GM19455 (cell line): ENCODE measurements around the gene RNF145.
A peak's percentile ranks its signal among the peaks of the same experiment; 100 is the strongest.
"Not testable (repeated sequence)": the region's sequence is repeated elsewhere in the genome, so short reads cannot be mapped to it uniquely, and the experiment has no call there.

ENCODE experiments used
- ATAC-seq: cut with Tn5 transposase; IDR thresholded peaks from one replicate; pipeline ENCODE4 v1.9.1; 2021; ENCODE audit not compliant: unreplicated experiment

Gene RNF145, protein sequence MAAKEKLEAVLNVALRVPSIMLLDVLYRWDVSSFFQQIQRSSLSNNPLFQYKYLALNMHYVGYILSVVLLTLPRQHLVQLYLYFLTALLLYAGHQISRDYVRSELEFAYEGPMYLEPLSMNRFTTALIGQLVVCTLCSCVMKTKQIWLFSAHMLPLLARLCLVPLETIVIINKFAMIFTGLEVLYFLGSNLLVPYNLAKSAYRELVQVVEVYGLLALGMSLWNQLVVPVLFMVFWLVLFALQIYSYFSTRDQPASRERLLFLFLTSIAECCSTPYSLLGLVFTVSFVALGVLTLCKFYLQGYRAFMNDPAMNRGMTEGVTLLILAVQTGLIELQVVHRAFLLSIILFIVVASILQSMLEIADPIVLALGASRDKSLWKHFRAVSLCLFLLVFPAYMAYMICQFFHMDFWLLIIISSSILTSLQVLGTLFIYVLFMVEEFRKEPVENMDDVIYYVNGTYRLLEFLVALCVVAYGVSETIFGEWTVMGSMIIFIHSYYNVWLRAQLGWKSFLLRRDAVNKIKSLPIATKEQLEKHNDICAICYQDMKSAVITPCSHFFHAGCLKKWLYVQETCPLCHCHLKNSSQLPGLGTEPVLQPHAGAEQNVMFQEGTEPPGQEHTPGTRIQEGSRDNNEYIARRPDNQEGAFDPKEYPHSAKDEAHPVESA

DNA sequence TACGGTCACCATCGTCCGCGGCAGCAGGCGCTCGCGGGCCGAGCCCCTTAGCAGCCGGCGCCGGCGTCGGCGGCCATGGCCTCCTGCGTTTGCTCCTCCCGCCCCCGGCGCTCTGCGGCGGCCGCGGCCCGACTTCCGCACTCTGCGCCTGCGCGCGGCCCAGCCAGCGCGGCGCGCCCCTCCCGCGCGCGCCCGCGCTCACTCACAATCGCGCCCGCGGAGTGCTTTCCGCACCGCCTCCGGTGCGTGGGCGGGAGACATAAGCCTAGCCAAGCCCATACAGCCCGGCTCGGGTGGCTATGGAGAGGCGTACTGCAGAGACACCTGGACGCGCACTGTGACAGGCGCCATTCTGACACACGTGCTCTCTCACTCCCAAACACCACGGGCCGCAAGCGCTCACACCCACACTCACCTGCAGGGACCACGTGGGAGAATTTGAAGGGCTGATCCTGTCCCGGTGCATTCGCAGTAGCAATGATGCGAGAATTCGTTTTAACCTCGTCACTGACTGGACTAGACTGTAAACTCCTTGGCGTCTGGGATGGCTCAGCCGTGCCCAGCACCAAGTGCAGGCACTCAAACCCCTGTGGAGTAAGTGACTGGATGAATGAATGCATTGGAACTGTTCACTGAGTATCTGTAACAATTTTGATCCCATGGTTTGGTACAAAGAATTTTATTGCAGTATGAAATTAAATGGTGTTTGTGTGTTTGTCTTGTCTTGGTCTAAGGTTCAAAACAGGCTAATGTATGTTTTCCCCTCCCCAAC lies at the start of gene RNF145:
RNF145 (minus strand) TSS at position 116 of the 772 bp plus-strand sequence. CDS start 5,936 bp downstream, outside the sequence.
- peak; percentile 65 for ATAC-seq

DNA sequence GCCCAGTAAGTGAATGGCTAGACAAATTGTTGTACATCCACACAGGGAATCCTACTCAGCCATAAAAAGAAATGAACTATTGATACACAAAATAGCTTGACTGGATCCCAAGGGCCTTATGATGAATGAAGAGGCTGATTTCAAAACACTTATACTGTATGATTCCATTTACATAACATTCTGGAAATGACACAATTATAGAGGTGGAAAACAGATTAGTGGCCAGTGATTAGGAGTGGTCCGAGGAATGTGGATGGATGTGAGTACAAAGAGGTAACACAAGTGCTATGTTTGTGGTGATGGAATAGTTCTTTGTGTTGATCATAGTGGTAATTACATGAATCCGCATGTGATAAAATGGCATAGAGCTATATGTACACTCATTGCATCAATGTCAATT lies 49.0 kb upstream of the RNF145 start:
- ATAC-seq = no peak

DNA sequence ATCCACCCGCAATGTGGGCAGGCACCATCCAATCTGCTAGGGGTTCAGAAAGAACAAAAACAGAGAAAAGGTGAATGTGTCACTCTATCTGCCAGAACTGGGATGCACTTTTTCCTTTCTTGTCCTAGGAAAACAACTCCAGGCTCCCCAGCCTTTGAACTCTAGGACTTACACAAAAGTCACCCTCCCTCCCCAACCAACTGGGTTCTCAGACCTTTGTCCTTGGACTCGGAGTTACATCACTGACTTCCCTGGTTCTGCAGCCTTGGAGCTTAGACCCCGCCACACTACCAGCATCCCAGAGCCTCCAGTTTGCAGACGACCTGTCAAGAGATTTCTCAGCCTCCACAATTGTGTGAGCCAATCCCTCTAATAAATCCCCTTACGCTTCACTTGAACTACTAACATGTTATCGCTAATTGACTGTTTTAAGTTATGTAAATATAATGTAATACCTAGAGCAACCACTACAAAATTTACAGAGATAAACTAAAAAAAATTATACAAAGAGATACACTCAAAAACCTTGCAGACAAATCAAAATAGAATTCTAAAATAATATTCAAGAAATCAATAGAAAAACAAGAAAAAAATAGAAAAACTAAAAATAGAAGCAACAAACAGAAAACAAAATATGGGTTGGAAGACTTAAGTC lies 48.4 kb upstream of the RNF145 start:
- no peak for ATAC-seq

DNA sequence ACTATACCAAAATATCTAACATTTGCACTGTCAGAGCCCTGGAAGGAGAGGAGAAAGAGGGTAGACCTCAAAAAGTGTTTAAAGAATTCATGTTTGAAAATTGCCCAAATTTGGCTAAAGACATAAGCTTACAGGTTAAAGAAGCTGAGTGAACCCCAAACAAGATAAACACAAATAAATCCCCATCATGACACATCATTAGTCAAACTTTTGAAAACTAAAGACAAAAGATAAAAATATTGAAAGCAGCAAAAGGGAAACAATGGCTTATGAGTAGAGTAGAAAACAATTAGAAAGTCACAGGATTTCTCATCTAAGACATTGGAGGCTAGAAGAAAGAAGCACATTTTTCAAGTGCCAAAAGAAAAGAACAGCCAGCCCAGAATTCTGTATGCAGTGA lies 47.7 kb upstream of the RNF145 start:
- no peak for ATAC-seq

DNA sequence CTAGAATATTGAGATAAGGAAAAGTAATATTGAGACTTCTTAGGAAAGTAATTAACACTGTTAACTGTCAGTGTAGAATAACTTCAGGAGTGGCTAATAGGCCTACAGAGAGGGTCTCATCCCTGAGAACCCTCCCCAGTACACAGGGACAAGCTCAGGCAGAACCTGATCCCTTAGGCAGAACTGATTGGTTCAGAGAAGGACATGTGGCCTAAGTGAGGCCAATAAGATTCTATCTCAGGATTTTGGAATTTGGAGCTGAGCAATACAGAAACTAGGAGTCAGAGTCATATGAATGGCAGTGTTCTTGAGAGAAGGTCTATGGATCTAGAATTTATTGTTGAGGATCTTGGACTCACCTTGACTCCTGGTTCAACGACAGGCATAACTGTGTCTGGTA lies 42.8 kb upstream of the RNF145 start:
- no peak for ATAC-seq

DNA sequence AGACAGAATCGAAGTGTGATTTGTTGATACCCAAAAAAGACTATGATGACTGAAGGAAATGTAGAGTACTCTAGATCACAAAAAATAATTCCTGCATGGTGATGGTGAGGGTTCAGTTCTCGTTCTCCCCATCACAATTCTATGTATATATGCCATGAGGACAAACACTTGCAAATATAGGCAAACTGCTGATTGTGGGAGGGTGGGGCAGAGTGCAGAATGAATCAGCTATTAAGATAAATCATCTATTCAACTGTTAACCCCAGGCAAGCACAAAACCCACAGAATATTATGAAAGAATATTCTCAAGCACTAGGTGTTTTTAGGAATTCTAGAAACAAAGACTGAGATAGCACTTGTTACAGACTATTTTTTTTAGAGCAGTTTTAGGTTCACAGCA lies 39.8 kb upstream of the RNF145 start:
- no peak for ATAC-seq

DNA sequence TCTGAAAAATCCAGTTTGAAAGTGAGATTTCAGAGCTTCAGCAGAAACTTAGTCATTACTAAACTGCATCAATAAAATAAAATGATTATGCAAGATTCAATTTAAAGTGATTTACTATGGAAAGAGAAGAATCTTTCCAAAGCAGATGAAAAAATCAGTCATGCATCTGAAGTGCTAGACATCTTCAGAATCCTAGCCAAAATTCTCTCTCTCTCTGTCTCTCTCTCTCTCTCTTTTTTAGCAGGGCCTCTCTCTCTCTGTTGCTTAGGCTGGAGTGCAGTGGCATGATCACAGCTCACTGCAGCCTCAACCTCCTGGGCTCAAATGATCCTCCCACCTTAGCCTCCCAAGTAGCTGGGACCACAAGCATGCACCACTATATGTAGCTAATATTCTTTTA lies 35.5 kb upstream of the RNF145 start:
- ATAC-seq = no peak

DNA sequence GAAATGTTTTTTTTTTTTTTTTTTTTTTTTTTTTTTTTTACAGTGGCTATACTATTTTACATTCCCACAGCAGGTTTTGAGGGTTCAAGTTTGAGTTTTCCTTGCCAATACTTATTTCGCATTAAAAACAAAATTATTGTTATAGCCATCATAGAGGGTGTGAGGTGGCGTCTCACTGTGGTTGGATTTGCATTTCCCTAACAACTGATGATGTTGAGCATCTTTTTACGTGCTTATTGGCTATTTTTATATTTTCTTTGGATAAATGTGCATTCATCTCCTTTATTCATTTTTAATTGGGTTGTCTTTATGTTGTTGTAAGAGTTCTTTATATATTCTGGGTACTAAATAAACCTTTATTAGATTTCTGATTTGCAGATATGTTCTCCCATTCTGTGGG lies 34.8 kb upstream of the RNF145 start:
- no peak for ATAC-seq

DNA sequence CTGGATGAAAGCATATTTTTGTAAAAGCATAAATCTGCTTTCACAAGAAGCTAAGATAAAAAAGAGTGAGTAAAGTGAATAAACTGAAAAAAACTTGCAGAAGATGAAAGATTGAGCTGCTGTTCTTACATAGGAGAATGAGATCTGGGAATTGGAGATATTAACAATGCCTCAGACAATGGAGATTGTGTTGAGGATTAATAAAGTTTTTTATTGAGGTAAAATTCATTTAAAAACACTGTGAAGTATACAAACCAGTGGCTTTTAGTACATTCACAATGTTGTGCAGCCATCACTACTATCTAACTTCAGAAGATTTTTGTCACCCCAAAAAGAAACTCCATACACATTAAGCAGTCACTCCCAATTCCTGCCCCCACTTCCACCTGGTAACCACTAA lies 34.0 kb upstream of the RNF145 start:
- no peak for ATAC-seq

DNA sequence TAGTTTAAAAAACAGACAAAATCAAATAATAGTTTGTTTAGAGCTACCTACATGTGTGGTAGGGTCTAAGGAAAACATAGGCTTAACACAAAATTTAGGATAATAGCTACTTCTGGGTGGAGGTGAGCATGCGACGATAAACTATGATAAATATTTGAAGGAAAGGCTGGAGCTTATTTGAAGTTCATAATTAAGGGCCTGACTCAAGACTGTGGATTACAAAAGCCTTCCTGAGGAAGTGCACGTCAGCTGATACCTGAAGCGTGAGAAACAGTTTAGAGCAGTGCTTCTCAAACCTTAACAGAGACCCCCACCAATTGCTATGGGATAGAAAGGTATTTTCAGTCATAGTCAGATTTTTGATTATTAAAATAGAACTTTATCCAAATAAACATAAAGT lies 33.3 kb upstream of the RNF145 start:
- no peak for ATAC-seq

DNA sequence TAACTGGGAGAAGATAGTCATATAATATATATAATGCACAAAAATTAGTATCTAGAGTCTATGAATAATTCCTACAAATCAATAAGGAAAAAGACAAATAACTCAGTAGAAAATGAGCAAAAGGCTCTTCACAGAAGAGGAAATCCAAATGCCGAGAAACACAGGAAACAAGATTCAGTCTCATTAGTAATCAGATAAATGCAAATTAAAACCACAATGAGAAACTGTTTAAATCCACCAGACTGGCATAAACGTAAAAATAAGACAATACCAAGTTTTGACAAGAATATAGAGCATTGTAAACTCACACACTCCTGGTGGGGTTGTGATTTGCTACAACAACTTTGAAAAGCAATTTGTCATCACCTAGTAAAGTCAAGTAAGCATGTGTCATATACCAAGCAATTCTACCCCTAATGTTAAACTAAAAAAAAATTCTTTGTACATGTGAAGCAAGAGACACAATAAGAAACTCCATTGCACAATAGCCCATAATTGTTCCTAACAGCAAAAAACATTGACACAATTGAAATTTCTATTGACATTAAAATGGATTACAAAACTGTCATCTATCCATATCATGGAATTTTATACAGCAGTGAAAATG lies 32.7 kb upstream of the RNF145 start:
- ATAC-seq = no peak

DNA sequence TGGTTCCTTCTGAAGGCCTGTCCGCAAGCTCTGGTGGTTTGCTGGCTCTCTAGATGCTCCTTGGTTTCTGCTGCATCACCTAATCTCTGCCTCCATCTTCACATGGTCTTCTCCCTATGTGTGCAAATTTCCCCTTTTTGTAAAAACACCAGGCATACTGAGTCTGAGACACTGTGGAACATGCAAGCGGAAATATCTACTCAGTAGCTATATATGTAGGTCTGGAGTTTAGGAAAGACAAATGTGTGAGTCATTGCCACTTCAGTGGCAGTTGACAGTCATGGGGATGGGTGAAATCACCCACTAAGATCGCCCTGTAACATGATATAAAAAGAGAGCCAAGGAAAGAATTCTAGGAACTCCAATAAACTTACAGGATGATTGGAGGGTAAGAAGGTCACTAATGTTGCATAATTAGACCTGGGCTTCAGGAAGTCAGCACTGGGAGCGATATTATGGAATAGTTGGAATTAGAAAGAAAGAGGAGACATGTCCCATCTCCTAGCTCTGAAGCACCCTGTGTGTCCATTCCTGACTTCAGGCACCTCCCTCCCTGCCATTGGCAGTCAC lies 31.0 kb upstream of the RNF145 start:
- ATAC-seq = no peak

DNA sequence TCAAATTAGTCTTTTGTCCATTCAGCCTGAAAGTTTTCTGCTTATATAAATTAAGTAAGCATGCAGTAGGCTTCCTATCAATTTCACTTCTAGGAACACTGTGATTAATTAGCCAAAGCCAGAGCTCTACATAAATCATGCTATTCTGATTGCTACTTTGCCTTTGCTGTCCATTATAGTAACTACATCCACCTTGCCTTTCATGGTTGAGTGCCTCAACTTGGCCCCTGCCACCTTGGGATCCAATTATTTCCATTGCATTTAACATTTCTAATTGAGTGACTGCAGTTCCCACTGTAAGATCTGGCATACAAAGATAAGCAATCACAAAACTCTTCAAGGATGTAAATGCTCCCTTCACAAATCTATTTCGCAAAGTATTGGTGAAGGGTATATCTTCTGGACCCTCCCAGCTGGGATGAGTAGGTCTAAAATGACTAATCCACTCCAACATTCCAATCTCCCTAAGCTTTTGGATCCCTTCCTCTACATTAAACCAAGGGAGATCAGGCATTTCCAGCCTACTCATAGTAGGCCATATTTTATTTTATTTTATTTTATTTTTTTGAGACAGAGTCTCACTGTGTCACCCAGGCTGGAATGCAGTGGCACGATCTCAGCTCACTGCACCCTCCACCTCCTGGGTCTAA lies 26.6 kb upstream of the RNF145 start:
- not testable (repeated sequence) for ATAC-seq

DNA sequence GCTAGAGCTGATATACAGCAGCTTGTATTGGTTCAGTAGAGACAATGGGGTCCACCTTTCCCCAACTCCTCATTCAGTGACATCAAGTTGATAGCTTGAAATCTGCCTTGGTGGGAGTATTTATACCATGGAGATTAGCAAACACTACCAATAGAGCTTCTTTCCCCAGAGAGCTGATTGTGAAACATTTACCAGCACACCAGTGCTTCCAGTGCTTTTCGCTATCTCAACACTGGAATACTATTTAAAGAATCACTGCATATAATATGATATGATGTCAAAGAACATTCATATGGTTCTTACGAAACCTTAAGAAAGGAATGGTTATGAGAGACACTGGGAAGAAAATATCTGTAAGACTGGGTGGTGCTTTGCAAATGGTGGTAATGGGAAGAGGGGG lies 21.8 kb upstream of the RNF145 start:
- ATAC-seq = no peak

DNA sequence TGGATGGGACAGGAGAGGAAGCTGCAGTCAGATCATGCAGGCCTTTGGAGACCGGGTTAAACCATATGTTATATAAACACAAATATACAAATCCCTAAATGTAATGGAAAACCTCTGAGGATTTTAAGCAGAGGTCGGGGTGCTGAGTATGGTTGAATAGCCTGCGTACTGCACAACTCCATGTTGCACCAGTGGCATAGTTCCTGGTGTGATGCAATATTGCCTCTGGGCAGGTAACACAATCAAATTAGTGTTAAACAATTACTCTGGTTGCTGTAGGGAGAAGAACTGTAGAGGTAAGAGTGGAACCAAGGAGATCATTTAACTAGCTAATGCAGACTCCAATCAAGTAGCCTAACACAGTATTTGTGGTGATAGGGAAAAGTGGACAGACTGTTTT lies 21.3 kb upstream of the RNF145 start:
- ATAC-seq = no peak

DNA sequence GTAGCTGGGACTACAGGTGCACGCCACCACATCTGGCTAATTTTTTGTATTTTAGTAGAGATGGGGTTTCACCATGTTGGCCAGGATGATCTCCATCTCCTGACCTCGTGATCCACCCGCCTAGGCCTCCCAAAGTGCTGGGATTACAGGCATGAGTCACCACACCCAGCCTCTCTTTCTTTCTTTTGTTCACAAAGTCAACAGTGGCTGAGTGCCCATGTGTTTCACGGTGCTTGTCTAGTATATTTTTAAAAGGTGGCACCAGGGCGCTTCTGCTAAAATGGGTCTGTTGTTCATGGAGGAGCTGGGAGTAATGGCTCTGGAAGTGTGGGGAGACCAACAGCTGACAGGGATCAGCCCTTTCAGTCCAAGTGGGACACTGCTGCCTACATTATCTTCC lies 18.7 kb upstream of the RNF145 start:
- not testable (repeated sequence) for ATAC-seq

DNA sequence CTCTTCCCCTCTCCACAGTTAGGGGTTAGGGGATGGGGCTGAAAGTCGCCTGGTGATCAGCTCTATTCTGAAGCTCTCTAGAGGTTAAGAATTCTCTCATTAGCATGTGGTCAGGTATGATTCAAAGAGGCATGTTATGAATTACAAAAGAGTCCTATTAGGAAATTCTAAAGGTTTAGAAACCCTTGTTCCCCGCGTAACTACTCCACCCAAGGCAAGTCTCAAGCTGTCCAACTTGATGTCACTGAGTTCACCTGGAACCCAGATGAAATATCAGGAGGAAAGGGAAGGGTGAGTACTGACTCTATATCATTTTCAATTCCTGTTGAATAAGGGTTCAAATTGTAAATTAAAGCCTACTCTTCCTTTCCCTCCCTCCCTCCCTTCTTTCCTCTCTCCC lies 18.1 kb upstream of the RNF145 start:
- no peak for ATAC-seq

DNA sequence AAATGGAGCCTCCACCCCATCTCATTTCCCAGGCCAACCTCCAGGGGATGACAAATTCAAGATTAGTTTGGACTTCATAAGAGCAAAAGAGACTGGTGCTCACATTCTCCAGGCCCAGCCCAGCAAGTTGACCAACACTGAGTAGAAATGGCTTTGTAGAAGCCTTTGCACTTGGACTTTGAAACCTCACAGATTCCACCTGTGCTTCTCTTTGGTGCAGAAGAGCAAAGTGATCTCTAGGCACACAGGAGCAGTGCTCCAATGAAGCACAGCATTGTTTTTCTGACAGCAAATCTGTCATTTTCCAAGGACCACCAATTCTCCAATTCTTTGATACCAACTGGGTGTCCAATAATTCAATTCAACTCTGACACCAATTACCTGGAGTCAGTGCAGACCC lies 17.1 kb upstream of the RNF145 start:
- ATAC-seq = no peak

DNA sequence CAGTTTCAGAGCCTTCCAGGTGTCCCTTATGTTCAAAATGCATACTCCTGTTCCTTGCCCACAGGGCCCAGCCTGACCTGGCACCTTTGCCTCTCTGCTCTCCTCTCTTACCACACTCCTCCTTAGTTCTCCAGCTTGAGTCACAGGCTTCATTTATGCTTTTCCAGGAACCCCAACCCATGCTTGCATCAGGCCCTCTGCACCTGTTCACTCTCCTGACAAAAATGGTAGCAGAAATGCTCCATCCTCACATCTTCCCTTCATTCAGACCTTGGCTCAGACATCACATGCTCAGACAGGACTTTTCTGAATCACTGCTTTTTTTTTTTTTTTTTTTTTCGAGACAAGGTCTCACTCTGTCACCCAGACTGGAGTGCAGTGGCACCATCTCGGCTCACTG lies 15.1 kb upstream of the RNF145 start:
- ATAC-seq = no peak

DNA sequence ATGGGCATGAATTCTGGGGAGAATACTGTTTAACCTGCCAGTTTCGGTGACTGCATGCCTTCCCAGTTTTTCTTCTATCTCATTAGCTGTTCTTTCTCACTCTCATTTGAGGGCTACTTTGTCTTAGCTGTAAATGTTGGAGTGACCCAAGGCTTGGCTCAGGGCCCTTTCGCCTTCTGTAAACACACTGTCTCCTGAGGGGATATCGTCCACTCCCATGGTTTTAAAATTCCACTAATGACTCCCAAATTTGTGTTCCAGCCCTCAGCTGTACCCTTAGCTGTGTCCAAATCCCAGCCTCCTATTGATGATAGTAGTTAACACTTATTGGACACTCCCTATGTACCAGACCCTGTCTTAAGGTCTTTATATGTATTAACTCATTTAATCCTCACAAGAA lies 14.1 kb upstream of the RNF145 start:
- no peak for ATAC-seq
